ENCODE results near the gene CTDP1. TPM values are rescaled to one million over a fixed set of nuclear protein-coding genes. Genes with fewer than 3 reads are reported as not detected.
"Not testable (repeated sequence)": the region's sequence is repeated elsewhere in the genome, so short reads cannot be mapped to it uniquely, and the experiment has no call there.

The CTDP1 gene
- total and polyA plus RNA-seq, 9 donors, result 7.4 to 10.7 (median 9.7) TPM

- Histone ChIP-seq H3K27me3 (ENCODE audit: control insufficient read depth, insufficient read depth, low read length) (no peaks in the 10 kb centered on the region), H3K4me1 (ENCODE audit: control insufficient read depth, insufficient read depth, low read length) (no peaks in the 10 kb centered on the region), H3K27ac (ENCODE audit: low read length) (no peak overlapping the region), H3K9me3 (replicated peaks; ENCODE audit: control insufficient read depth, low read depth, low read length) (no peaks in the 10 kb centered on the region), H3K4me3 (ENCODE audit: low read length) (no peak overlapping the region), H3K36me3 (ENCODE audit: control insufficient read depth, insufficient read depth, low read length) (peaks cover 50% of the 10 kb centered on the region)
- WGBS (ENCODE audit: insufficient coverage), result 98% methylated on average over 13 of the region's 13 CpGs
- DNase-seq, result no peak
These were observed 43.4 kb downstream of the CTDP1 start for GRCh38 chr18:79723036-79723435.

GRCh38 chr18:79723628-79724027 is 44.0 kb downstream of the CTDP1 start:
- no peak overlapping the region for H3K4me3 ChIP-seq (ENCODE audit: low read length)
- no peak for DNase-seq
- no peaks in the 10 kb centered on the region for H3K4me1 ChIP-seq (ENCODE audit: control insufficient read depth, insufficient read depth, low read length)
- H3K27ac ChIP-seq (ENCODE audit: low read length), result no peak overlapping the region
- peaks cover 45% of the 10 kb centered on the region for H3K36me3 ChIP-seq (ENCODE audit: control insufficient read depth, insufficient read depth, low read length)
- 83% methylated on average over 9 of the region's 11 CpGs for WGBS (ENCODE audit: insufficient coverage)
- no peaks in the 10 kb centered on the region for H3K27me3 ChIP-seq (ENCODE audit: control insufficient read depth, insufficient read depth, low read length)
- H3K9me3 ChIP-seq (replicated peaks; ENCODE audit: control insufficient read depth, low read depth, low read length), result no peaks in the 10 kb centered on the region

- Histone ChIP-seq H3K4me3 (ENCODE audit: low read length) (no peak overlapping the region), H3K27ac (ENCODE audit: low read length) (no peak overlapping the region), H3K36me3 (ENCODE audit: control insufficient read depth, insufficient read depth, low read length) (peaks cover 44% of the 10 kb centered on the region), H3K4me1 (ENCODE audit: control insufficient read depth, insufficient read depth, low read length) (no peaks in the 10 kb centered on the region), H3K27me3 (ENCODE audit: control insufficient read depth, insufficient read depth, low read length) (no peaks in the 10 kb centered on the region), H3K9me3 (replicated peaks; ENCODE audit: control insufficient read depth, low read depth, low read length) (no peaks in the 10 kb centered on the region)
- WGBS (ENCODE audit: insufficient coverage), result 94% methylated on average over 9 of the region's 15 CpGs
- no peak for DNase-seq
These were observed 44.9 kb downstream of the CTDP1 start for GRCh38 chr18:79724299-79725080.

- no peak for DNase-seq
- H3K4me1 ChIP-seq (ENCODE audit: control insufficient read depth, insufficient read depth, low read length), result no peaks in the 10 kb centered on the region
- no peak overlapping the region for H3K27ac ChIP-seq (ENCODE audit: low read length)
- H3K36me3 ChIP-seq (ENCODE audit: control insufficient read depth, insufficient read depth, low read length), result peaks cover 44% of the 10 kb centered on the region
- 78% methylated on average over 12 of the region's 15 CpGs for WGBS (ENCODE audit: insufficient coverage)
- no peak overlapping the region for H3K4me3 ChIP-seq (ENCODE audit: low read length)
- H3K27me3 ChIP-seq (ENCODE audit: control insufficient read depth, insufficient read depth, low read length), result no peaks in the 10 kb centered on the region
- H3K9me3 ChIP-seq (replicated peaks; ENCODE audit: control insufficient read depth, low read depth, low read length), result no peaks in the 10 kb centered on the region
These were observed 45.9 kb downstream of the CTDP1 start for GRCh38 chr18:79725486-79725885.

- WGBS (ENCODE audit: insufficient coverage), result 93% methylated on average over 17 of the region's 20 CpGs
- no peak overlapping the region for H3K4me3 ChIP-seq (ENCODE audit: low read length)
- no peak overlapping the region for H3K27ac ChIP-seq (ENCODE audit: low read length)
- H3K27me3 ChIP-seq (ENCODE audit: control insufficient read depth, insufficient read depth, low read length), result no peaks in the 10 kb centered on the region
- no peaks in the 10 kb centered on the region for H3K9me3 ChIP-seq (replicated peaks; ENCODE audit: control insufficient read depth, low read depth, low read length)
- H3K4me1 ChIP-seq (ENCODE audit: control insufficient read depth, insufficient read depth, low read length), result no peaks in the 10 kb centered on the region
- no peak for DNase-seq
- peaks cover 47% of the 10 kb centered on the region for H3K36me3 ChIP-seq (ENCODE audit: control insufficient read depth, insufficient read depth, low read length)
These were observed 47.1 kb downstream of the CTDP1 start for GRCh38 chr18:79726721-79727120.

- peaks cover 51% of the 10 kb centered on the region for H3K36me3 ChIP-seq (ENCODE audit: control insufficient read depth, insufficient read depth, low read length)
- DNase-seq, result no peak
- H3K27ac ChIP-seq (ENCODE audit: low read length), result no peak overlapping the region
- H3K4me1 ChIP-seq (ENCODE audit: control insufficient read depth, insufficient read depth, low read length), result no peaks in the 10 kb centered on the region
- no peaks in the 10 kb centered on the region for H3K27me3 ChIP-seq (ENCODE audit: control insufficient read depth, insufficient read depth, low read length)
- no peak overlapping the region for H3K4me3 ChIP-seq (ENCODE audit: low read length)
- WGBS (ENCODE audit: insufficient coverage), result 95% methylated on average over 28 of the region's 33 CpGs
- no peaks in the 10 kb centered on the region for H3K9me3 ChIP-seq (replicated peaks; ENCODE audit: control insufficient read depth, low read depth, low read length)
These were observed 47.6 kb downstream of the CTDP1 start for GRCh38 chr18:79727211-79727610.

GRCh38 chr18:79728931-79729586 is 49.5 kb downstream of the CTDP1 start:
- WGBS (ENCODE audit: insufficient coverage), result 96% methylated on average over 35 of the region's 35 CpGs
- H3K36me3 ChIP-seq (ENCODE audit: control insufficient read depth, insufficient read depth, low read length), result peaks cover 53% of the 10 kb centered on the region
- H3K27me3 ChIP-seq (ENCODE audit: control insufficient read depth, insufficient read depth, low read length), result no peaks in the 10 kb centered on the region
- no peaks in the 10 kb centered on the region for H3K4me1 ChIP-seq (ENCODE audit: control insufficient read depth, insufficient read depth, low read length)
- no peak for DNase-seq
- H3K27ac ChIP-seq (ENCODE audit: low read length), result no peak overlapping the region
- H3K9me3 ChIP-seq (replicated peaks; ENCODE audit: control insufficient read depth, low read depth, low read length), result no peaks in the 10 kb centered on the region
- no peak overlapping the region for H3K4me3 ChIP-seq (ENCODE audit: low read length)

GRCh38 chr18:79729611-79730010 is 50.0 kb downstream of the CTDP1 start:
- Histone ChIP-seq H3K4me1 (ENCODE audit: control insufficient read depth, insufficient read depth, low read length) (no peaks in the 10 kb centered on the region), H3K4me3 (ENCODE audit: low read length) (no peak overlapping the region), H3K27me3 (ENCODE audit: control insufficient read depth, insufficient read depth, low read length) (no peaks in the 10 kb centered on the region), H3K27ac (ENCODE audit: low read length) (no peak overlapping the region), H3K36me3 (ENCODE audit: control insufficient read depth, insufficient read depth, low read length) (peaks cover 54% of the 10 kb centered on the region), H3K9me3 (replicated peaks; ENCODE audit: control insufficient read depth, low read depth, low read length) (no peaks in the 10 kb centered on the region)
- 97% methylated on average over 11 of the region's 12 CpGs for WGBS (ENCODE audit: insufficient coverage)
- DNase-seq, result no peak

- H3K4me3 ChIP-seq (ENCODE audit: low read length), result no peak overlapping the region
- no peaks in the 10 kb centered on the region for H3K9me3 ChIP-seq (replicated peaks; ENCODE audit: control insufficient read depth, low read depth, low read length)
- H3K27ac ChIP-seq (ENCODE audit: low read length), result no peak overlapping the region
- H3K4me1 ChIP-seq (ENCODE audit: control insufficient read depth, insufficient read depth, low read length), result no peaks in the 10 kb centered on the region
- 90% methylated on average over 10 of the region's 11 CpGs for WGBS (ENCODE audit: insufficient coverage)
- DNase-seq, result no peak
- peaks cover 51% of the 10 kb centered on the region for H3K36me3 ChIP-seq (ENCODE audit: control insufficient read depth, insufficient read depth, low read length)
- no peaks in the 10 kb centered on the region for H3K27me3 ChIP-seq (ENCODE audit: control insufficient read depth, insufficient read depth, low read length)
These were observed 51.2 kb downstream of the CTDP1 start for GRCh38 chr18:79730804-79731203.

GRCh38 chr18:79731881-79732720 is 52.5 kb downstream of the CTDP1 start:
- not testable (repeated sequence) for DNase-seq; H3K9me3 ChIP-seq (replicated peaks; ENCODE audit: control insufficient read depth, low read depth, low read length); H3K4me3 ChIP-seq (ENCODE audit: low read length); H3K27me3 ChIP-seq (ENCODE audit: control insufficient read depth, insufficient read depth, low read length); H3K27ac ChIP-seq (ENCODE audit: low read length); H3K4me1 ChIP-seq (ENCODE audit: control insufficient read depth, insufficient read depth, low read length)
- 98% methylated on average over 11 of the region's 17 CpGs for WGBS (ENCODE audit: insufficient coverage)
- peaks cover 59% of the 10 kb centered on the region for H3K36me3 ChIP-seq (ENCODE audit: control insufficient read depth, insufficient read depth, low read length)
